Hepatocyte (in vitro differentiated cells): ENCODE measurements around the gene NLRP13. TPM values are rescaled to one million over a fixed set of nuclear protein-coding genes. Genes with fewer than 3 reads are reported as not detected.

Experiments
- DNase-seq: peaks from one replicate; pipeline ENCODE4 v3.0.0-alpha.2; 2016; ENCODE audit warnings: low spot score
- H2AFZ ChIP-seq: fragments of 200-600 bp; sonication (generic); 2 replicates; pipeline ENCODE4 v1.6.0; 2016; ENCODE audit warnings: antibody characterized with exemption, mild to moderate bottlenecking
- H3K27ac ChIP-seq: fragments of 200-600 bp; sonication (generic); 2 replicates; pipeline ENCODE4 v1.5.1; 2016; ENCODE audit warnings: mild to moderate bottlenecking
- H3K27me3 ChIP-seq: fragments of 200-600 bp; sonication (generic); 2 replicates; pipeline ENCODE4 v1.6.1; 2016
- H3K36me3 ChIP-seq: fragments of 200-600 bp; sonication (generic); replicated peaks from 2 replicates; pipeline ENCODE4 v1.5.1; 2016; ENCODE audit warnings: low read depth; ENCODE audit not compliant: insufficient read depth
- H3K4me1 ChIP-seq: fragments of 200-600 bp; sonication (generic); 2 replicates; pipeline ENCODE4 v1.5.1; 2016; ENCODE audit warnings: mild to moderate bottlenecking, moderate library complexity; ENCODE audit not compliant: insufficient read depth
- H3K4me2 ChIP-seq: fragments of 200-600 bp; sonication (generic); 2 replicates; pipeline ENCODE4 v1.6.0; 2016
- H3K4me3 ChIP-seq: fragments of 200-600 bp; sonication (generic); 2 replicates; pipeline ENCODE4 v1.5.1; 2016; ENCODE audit warnings: mild to moderate bottlenecking
- H3K79me2 ChIP-seq: fragments of 200-600 bp; sonication (generic); 2 replicates; pipeline ENCODE4 v1.6.0; 2017; ENCODE audit warnings: mild to moderate bottlenecking
- H3K9me2 ChIP-seq: fragments of 200-600 bp; sonication (generic); replicated peaks from 2 replicates; pipeline ENCODE4 v1.6.0; 2017; ENCODE audit warnings: mild to moderate bottlenecking; ENCODE audit not compliant: insufficient read depth
- H3K9me3 ChIP-seq: fragments of 200-600 bp; sonication (generic); 2 replicates; pipeline ENCODE4 v1.5.1; 2016; ENCODE audit warnings: low read depth, mild to moderate bottlenecking
- H4K20me1 ChIP-seq: fragments of 200-600 bp; sonication (generic); 2 replicates; pipeline ENCODE4 v1.6.0; 2016; ENCODE audit warnings: mild to moderate bottlenecking; ENCODE audit not compliant: insufficient read depth, poor library complexity, severe bottlenecking
- EZH2 ChIP-seq: fragments of 200-600 bp; sonication (generic); IDR thresholded peaks from 2 replicates; pipeline ENCODE4 v1.6.1; 2016; ENCODE audit warnings: antibody characterized with exemption, mild to moderate bottlenecking, borderline replicate concordance
- EZH2phosphoT487 ChIP-seq: fragments of 200-600 bp; sonication (generic); IDR thresholded peaks from one replicate; pipeline ENCODE4 v1.6.1; 2018; ENCODE audit warnings: antibody characterized with exemption, mild to moderate bottlenecking, low read depth, moderate library complexity; ENCODE audit not compliant: unreplicated experiment, severe bottlenecking
- WGBS: methylation state at CpG from one replicate; pipeline ENCODE4 v1.1.6; 2016; ENCODE audit warnings: low lambda C conversion rate; ENCODE audit errors: missing lambda C conversion rate; 5-methylcytosine and 5-hydroxymethylcytosine counted together
- polyA plus RNA-seq: library from polyadenylated mRNA; unstranded; fragments of >200 nt; fragmentation: Nextera tagmentation; extraction: Ambion mirVana; gene quantifications from 2 replicates; pipeline ENCODE4 v1.2.1, GENCODE V29; 2016
- total RNA-seq: library from RNA; depleted of rRNA; stranded (reverse); fragments of >200 nt; gene quantifications from 2 replicates; pipeline ENCODE4 v1.2.3, GENCODE V29; 2014
- TF ChIP-seq, protein P1 (sequence below): fragments of 200-600 bp; sonication (generic); IDR thresholded peaks from 2 replicates; pipeline ENCODE4 v1.5.1; 2016; ENCODE audit warnings: antibody characterized with exemption, mild to moderate bottlenecking; ENCODE audit not compliant: poor library complexity

Gene NLRP13
- total and polyA plus RNA-seq, 2 experiments from 2014 or later: not detected

DNA sequence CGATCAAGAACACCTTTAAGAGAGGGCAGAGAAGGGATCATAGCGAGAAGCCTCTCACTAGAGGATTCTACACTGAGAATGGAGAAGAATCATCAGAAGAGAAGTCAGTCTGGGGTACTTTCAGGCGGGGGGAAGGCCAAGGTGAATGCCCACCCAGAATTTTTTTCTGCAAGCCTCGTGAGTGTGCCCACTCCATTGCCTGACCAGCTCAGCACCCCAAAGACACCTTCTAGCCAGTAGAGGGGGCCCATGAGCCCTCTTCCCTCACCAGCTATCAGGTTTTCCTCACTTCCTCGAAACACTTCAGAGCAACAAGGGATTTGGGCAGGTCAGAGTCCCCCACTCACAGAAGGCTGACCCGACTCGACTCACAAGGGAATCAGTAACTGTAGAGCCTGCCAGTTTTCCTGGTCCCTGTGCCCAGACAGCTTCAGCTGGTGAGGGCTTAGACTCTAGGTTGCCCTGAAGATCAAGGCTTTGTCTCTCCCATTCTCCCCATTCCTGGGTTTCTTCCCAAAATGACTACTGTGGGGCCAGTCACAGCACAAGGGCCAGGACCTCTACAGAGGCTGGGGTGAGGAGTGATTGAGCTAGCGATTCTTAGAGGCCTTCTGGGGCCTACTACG, 18.4 kb downstream of the NLRP13 start:
- Histone ChIP-seq H3K27me3 (no peaks in the 10 kb centered on the region), H3K79me2 (no peaks in the 10 kb centered on the region), H3K9me2 (no peaks in the 10 kb centered on the region), H2AFZ (no peak overlapping the region), H3K4me2 (no peak overlapping the region), H3K27ac (no peak overlapping the region), H3K4me1 (no peaks in the 10 kb centered on the region), H3K9me3 (peaks cover 8% of the 10 kb centered on the region), H3K4me3 (no peak overlapping the region), H4K20me1 (no peaks in the 10 kb centered on the region), H3K36me3 (no peaks in the 10 kb centered on the region)
- WGBS: 58% methylated on average over 9 of the region's 9 CpGs
- TF ChIP-seq EZH2 (no peak), EZH2phosphoT487 (no peak)
- TF ChIP-seq, protein P1, sequence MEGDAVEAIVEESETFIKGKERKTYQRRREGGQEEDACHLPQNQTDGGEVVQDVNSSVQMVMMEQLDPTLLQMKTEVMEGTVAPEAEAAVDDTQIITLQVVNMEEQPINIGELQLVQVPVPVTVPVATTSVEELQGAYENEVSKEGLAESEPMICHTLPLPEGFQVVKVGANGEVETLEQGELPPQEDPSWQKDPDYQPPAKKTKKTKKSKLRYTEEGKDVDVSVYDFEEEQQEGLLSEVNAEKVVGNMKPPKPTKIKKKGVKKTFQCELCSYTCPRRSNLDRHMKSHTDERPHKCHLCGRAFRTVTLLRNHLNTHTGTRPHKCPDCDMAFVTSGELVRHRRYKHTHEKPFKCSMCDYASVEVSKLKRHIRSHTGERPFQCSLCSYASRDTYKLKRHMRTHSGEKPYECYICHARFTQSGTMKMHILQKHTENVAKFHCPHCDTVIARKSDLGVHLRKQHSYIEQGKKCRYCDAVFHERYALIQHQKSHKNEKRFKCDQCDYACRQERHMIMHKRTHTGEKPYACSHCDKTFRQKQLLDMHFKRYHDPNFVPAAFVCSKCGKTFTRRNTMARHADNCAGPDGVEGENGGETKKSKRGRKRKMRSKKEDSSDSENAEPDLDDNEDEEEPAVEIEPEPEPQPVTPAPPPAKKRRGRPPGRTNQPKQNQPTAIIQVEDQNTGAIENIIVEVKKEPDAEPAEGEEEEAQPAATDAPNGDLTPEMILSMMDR: no peak
- DNase-seq: no peak

DNA sequence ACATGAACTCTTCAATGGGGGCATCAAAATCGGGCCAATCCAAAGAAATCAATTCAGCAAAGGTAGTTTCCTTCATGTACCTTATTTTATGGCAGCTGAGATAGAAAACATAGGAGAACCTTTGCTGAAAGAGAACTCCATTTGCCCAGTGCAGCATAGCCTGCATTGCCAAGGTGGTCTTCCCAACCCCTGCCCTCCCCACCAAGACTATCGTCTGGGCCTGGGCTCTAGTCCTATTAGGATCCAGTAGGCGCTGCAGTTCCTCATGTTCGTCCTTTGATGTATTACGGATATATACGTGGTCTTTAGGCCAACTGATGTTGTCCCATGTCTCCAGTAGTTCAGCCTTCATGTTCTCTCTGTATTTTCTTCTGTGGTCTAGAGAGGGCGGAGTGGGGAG, 19.2 kb downstream of the NLRP13 start:
- H2AFZ ChIP-seq: no peak overlapping the region
- no peaks in the 10 kb centered on the region for H3K36me3 ChIP-seq
- DNase-seq: no peak
- no peaks in the 10 kb centered on the region for H3K4me1 ChIP-seq
- no peak overlapping the region for H3K27ac ChIP-seq
- H3K4me2 ChIP-seq: no peak overlapping the region
- no peaks in the 10 kb centered on the region for H3K9me2 ChIP-seq
- H3K79me2 ChIP-seq: no peaks in the 10 kb centered on the region
- H4K20me1 ChIP-seq: no peaks in the 10 kb centered on the region
- no peaks in the 10 kb centered on the region for H3K27me3 ChIP-seq
- H3K4me3 ChIP-seq: no peak overlapping the region
- WGBS: 71% methylated on average over 7 of the region's 7 CpGs
- H3K9me3 ChIP-seq: peaks cover 4% of the 10 kb centered on the region
- TF ChIP-seq EZH2 (no peak), EZH2phosphoT487 (no peak)
- TF ChIP-seq, protein P1: no peak

DNA sequence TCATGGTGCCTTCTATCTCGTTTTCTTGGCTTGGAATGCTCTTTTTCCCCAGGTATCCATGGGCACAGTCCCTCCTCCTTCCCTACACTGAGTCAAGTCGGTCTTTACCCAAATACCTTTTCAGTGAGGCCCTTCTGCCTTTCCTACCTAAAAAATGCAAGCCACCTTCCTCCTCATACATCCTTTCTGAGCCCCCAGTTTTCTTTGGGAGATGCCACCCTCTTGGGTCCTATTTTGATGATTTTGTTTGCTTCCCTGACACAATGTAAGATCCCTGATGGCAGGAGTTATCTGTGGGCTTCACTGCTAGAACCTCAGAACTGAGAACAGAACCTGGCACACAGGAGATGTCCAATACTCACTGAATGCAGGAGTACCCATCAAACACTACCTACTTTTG, 22.3 kb downstream of the NLRP13 start:
- 28% methylated on average over 2 of the region's 2 CpGs for WGBS
- H3K79me2 ChIP-seq: no peaks in the 10 kb centered on the region
- H3K27ac ChIP-seq: no peak overlapping the region
- TF ChIP-seq, protein P1: no peak
- TF ChIP-seq EZH2 (no peak), EZH2phosphoT487 (no peak)
- no peaks in the 10 kb centered on the region for H3K27me3 ChIP-seq
- no peaks in the 10 kb centered on the region for H3K9me3 ChIP-seq
- no peaks in the 10 kb centered on the region for H3K4me1 ChIP-seq
- H3K9me2 ChIP-seq: no peaks in the 10 kb centered on the region
- no peak overlapping the region for H3K4me3 ChIP-seq
- H3K36me3 ChIP-seq: no peaks in the 10 kb centered on the region
- H4K20me1 ChIP-seq: no peaks in the 10 kb centered on the region
- H2AFZ ChIP-seq: no peak overlapping the region
- no peak for DNase-seq
- no peak overlapping the region for H3K4me2 ChIP-seq

DNA sequence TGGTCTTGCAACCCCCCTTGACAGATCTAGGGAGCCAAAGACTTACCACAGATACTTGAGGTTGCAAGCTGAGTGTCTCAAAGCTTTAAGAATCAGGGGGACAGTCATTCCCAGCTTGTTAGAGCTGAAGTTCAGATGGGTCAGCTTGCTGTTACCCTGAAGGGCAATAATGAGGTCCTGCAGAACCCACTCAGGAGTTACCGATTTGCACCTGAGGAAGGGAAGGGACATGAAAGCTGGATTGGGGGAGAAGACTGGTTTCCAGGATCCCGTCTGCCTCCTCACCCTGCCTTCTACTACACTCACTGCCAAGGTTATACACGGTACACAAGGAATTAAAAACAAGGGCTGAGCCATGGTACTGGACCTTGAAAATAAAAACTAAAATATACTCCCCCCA, 24.4 kb downstream of the NLRP13 start:
- 70% methylated on average over 3 of the region's 3 CpGs for WGBS
- H3K27ac ChIP-seq: no peak overlapping the region
- H2AFZ ChIP-seq: no peak overlapping the region
- TF ChIP-seq EZH2 (no peak), EZH2phosphoT487 (no peak)
- TF ChIP-seq, protein P1: no peak
- H3K4me2 ChIP-seq: no peak overlapping the region
- H3K79me2 ChIP-seq: no peaks in the 10 kb centered on the region
- H4K20me1 ChIP-seq: no peaks in the 10 kb centered on the region
- DNase-seq: no peak
- H3K36me3 ChIP-seq: no peaks in the 10 kb centered on the region
- H3K9me3 ChIP-seq: no peaks in the 10 kb centered on the region
- H3K9me2 ChIP-seq: no peaks in the 10 kb centered on the region
- no peak overlapping the region for H3K4me3 ChIP-seq
- no peaks in the 10 kb centered on the region for H3K27me3 ChIP-seq
- H3K4me1 ChIP-seq: no peaks in the 10 kb centered on the region
